Lung (tissue), 12 donors: Measurements from ENCODE around the gene ZNF503. TPM values are rescaled to one million over a fixed set of nuclear protein-coding genes. Genes with fewer than 3 reads are reported as not detected.

Experiments used
- ATAC-seq: fragments of 200-7000 bp; cut with Tn5 transposase; one replicate; pipeline ENCODE4 v1.9.1; 2020; ENCODE audit warnings: moderate number of reproducible peaks; ENCODE audit not compliant: insufficient read depth, low FRiP score
- DNase-seq, 3 donors: peaks; one replicate each; pipeline ENCODE4 v3.0.0-alpha.2; 2013 to 2017
- H3K27ac ChIP-seq, 2 donors: one replicate each; pipeline ENCODE4 v1.5.1; 2013; ENCODE audit warnings: mild to moderate bottlenecking in 2 of 2, moderate library complexity in 2 of 2, control low read depth in 1 of 2, inconsistent platforms in 1 of 2, low read depth in 1 of 2, low read length in 1 of 2
- H3K27me3 ChIP-seq, 3 donors: one replicate each; pipeline ENCODE4 v1.5.1; 2013; ENCODE audit warnings: low read length in 2 of 3; ENCODE audit not compliant: control insufficient read depth in 3 of 3, insufficient read depth in 3 of 3
- H3K36me3 ChIP-seq, 4 donors: one replicate each; pipeline ENCODE4 v1.5.1; 2013; ENCODE audit warnings: low read length in 4 of 4, mild to moderate bottlenecking in 1 of 4, moderate library complexity in 1 of 4; ENCODE audit not compliant: control insufficient read depth in 4 of 4, insufficient read depth in 4 of 4
- H3K4me1 ChIP-seq, 5 donors: one replicate each; pipeline ENCODE4 v1.5.1; 2013; ENCODE audit warnings: low read length in 5 of 5, mild to moderate bottlenecking in 2 of 5, moderate library complexity in 1 of 5; ENCODE audit not compliant: control insufficient read depth in 5 of 5, insufficient read depth in 5 of 5
- H3K4me3 ChIP-seq: one replicate; pipeline ENCODE4 v1.5.1; 2013; ENCODE audit warnings: mild to moderate bottlenecking, control low read depth, moderate library complexity
- H3K9ac ChIP-seq, 2 donors: one replicate each; pipeline ENCODE4 v1.5.1; 2013; ENCODE audit warnings: low read length in 2 of 2, control low read depth in 1 of 2; ENCODE audit not compliant: insufficient read depth in 1 of 2
- H3K9me3 ChIP-seq, 4 donors: one replicate each; pipeline ENCODE4 v1.5.1; 2013; ENCODE audit warnings: low read length in 3 of 4, mild to moderate bottlenecking in 1 of 4, moderate library complexity in 1 of 4; ENCODE audit not compliant: control insufficient read depth in 4 of 4, insufficient read depth in 3 of 4
- WGBS, 2 donors: extraction: QIAGEN DNeasy Blood & Tissue Kit; methylation state at CpG; one replicate each; pipeline ENCODE4 v1.1.7; 2013; 5-methylcytosine and 5-hydroxymethylcytosine counted together
- polyA plus RNA-seq, 2 donors: library from polyadenylated mRNA; stranded (reverse); fragments of 200-250 nt; gene quantifications; one replicate each; pipeline ENCODE4 v1.2.1, GENCODE V29; 2013
- total RNA-seq, 2 donors: library from RNA; depleted of rRNA in 1 of 2; stranded (reverse); fragments of >200 nt in 1 of 2; gene quantifications; one replicate each; pipeline ENCODE4 v1.2.1, GENCODE V29; 2014 to 2021
- TF ChIP-seq, protein P1 (sequence below): IDR thresholded peaks from 2 replicates; pipeline ENCODE4 v1.5.1; 2012; ENCODE audit warnings: mild to moderate bottlenecking; ENCODE audit errors: control extremely low read depth, extremely low read depth
- donor health status: control.
- donor health status: control.
- donor health status: Bipolar disorder and iron deficiency.
- donor health status: healthy.
- donor health status: DM: yes; HTN: yes; CAD: no.

The ZNF503 gene
- total and polyA plus RNA-seq, 4 donors = 11.7 to 37.8 (median 28.4) TPM

DNA sequence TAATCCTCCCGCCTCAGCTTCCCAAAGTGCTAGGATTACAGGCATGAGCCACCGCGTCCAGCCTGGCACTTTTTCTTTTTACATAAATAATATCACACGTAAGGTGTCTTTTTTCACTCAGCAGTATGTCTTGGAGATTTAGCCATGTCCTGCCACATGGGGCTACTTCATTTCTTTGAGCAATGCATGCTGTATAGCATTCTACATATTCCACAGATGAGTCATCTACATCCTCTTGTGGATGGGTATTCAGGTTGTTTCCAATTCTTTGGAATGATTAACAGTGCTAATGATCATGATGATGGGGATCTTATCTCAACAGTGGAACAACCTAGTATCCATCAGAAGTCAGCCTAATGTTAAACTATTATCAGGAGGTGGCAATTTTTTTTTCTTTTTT is 50.8 kb downstream of the ZNF503 start:
- ATAC-seq = no peak
- 94% methylated on average over 4 of the region's 4 CpGs for WGBS, 2 donors
- H3K27me3 ChIP-seq = no peaks in the 10 kb centered on the region

More for the DNA sequence above, 50.8 kb downstream of the ZNF503 start:
- H3K4me1 ChIP-seq = no peaks in the 10 kb centered on the region
- TF ChIP-seq, protein P1, sequence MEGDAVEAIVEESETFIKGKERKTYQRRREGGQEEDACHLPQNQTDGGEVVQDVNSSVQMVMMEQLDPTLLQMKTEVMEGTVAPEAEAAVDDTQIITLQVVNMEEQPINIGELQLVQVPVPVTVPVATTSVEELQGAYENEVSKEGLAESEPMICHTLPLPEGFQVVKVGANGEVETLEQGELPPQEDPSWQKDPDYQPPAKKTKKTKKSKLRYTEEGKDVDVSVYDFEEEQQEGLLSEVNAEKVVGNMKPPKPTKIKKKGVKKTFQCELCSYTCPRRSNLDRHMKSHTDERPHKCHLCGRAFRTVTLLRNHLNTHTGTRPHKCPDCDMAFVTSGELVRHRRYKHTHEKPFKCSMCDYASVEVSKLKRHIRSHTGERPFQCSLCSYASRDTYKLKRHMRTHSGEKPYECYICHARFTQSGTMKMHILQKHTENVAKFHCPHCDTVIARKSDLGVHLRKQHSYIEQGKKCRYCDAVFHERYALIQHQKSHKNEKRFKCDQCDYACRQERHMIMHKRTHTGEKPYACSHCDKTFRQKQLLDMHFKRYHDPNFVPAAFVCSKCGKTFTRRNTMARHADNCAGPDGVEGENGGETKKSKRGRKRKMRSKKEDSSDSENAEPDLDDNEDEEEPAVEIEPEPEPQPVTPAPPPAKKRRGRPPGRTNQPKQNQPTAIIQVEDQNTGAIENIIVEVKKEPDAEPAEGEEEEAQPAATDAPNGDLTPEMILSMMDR = no peak
- no peak for DNase-seq
- H3K36me3 ChIP-seq = no peaks in the 10 kb centered on the region
- H3K4me3 ChIP-seq = no peak overlapping the region
- H3K27ac ChIP-seq = no peak overlapping the region
- H3K9ac ChIP-seq = no peak overlapping the region
- H3K9me3 ChIP-seq = peaks cover 0 to 3% (median under 1%) of the 10 kb centered on the region in 4 donors

Other genes with a start within 250 kb of the ZNF503 start
- gene VDAC2, start 191.0 kb downstream of the ZNF503 start, total RNA-seq = 100 to 1,000 TPM in 1 of 2 donors, 10 to 100 TPM in 1; 96.2 to 121 TPM
- 100 to 1,000 TPM in 1 of 2 donors, 10 to 100 TPM in 1; 94.5 to 109 TPM for gene VDAC2, start 191.0 kb downstream of the ZNF503 start, polyA plus RNA-seq
- gene COMTD1, start 165.8 kb downstream of the ZNF503 start, total RNA-seq = 10 to 100 TPM in 1 of 2 donors, 1 to 10 TPM in 1; 4.6 to 31.2 TPM
- gene COMTD1, start 165.8 kb downstream of the ZNF503 start, polyA plus RNA-seq = 10 to 100 TPM; 27.6 to 64.1 TPM
- 10 to 100 TPM; 15.5 to 40.8 TPM for gene LRMDA, start 29.9 kb upstream of the ZNF503 start, total RNA-seq
- gene LRMDA, start 29.9 kb upstream of the ZNF503 start, polyA plus RNA-seq = 10 to 100 TPM; 12.1 to 27.8 TPM